Subcutaneous abdominal adipose tissue (tissue), 5 donors: ENCODE data around the gene PAX2.
"Not testable (repeated sequence)": the region's sequence is repeated elsewhere in the genome, so short reads cannot be mapped to it uniquely, and the experiment has no call there.

Experiments used
- H3K27ac ChIP-seq: one replicate; pipeline ENCODE4 v1.7.0; 2013; ENCODE audit warnings: low read depth, mild to moderate bottlenecking, inconsistent platforms, low read length, moderate library complexity
- H3K27me3 ChIP-seq, 5 donors: one replicate each; pipeline ENCODE4 v1.7.0; 2013; ENCODE audit warnings: low read length in 5 of 5, inconsistent platforms in 1 of 5; ENCODE audit not compliant: control insufficient read depth in 5 of 5, insufficient read depth in 4 of 5
- H3K36me3 ChIP-seq, 5 donors: one replicate each; pipeline ENCODE4 v1.7.0; 2013; ENCODE audit warnings: low read length in 5 of 5; ENCODE audit not compliant: control insufficient read depth in 5 of 5, insufficient read depth in 5 of 5
- H3K4me1 ChIP-seq, 5 donors: one replicate each; pipeline ENCODE4 v1.7.0; 2013; ENCODE audit warnings: low read length in 5 of 5, mild to moderate bottlenecking in 3 of 5, moderate library complexity in 1 of 5; ENCODE audit not compliant: control insufficient read depth in 5 of 5, insufficient read depth in 5 of 5
- H3K4me3 ChIP-seq, 5 donors: one replicate each; pipeline ENCODE4 v1.7.0; 2013; ENCODE audit warnings: low read length in 5 of 5, low read depth in 1 of 5
- H3K9ac ChIP-seq, 5 donors: one replicate each; pipeline ENCODE4 v1.7.0; 2013; ENCODE audit warnings: low read length in 5 of 5, mild to moderate bottlenecking in 4 of 5, moderate library complexity in 3 of 5
- H3K9me3 ChIP-seq, 5 donors: one replicate each; pipeline ENCODE4 v1.7.0; 2013; ENCODE audit warnings: low read length in 5 of 5; ENCODE audit not compliant: control insufficient read depth in 5 of 5
- donor health status: healthy.
- donor health status: healthy.
- donor health status: healthy.
- donor health status: healthy.
- donor health status: healthy.

Gene PAX2

DNA sequence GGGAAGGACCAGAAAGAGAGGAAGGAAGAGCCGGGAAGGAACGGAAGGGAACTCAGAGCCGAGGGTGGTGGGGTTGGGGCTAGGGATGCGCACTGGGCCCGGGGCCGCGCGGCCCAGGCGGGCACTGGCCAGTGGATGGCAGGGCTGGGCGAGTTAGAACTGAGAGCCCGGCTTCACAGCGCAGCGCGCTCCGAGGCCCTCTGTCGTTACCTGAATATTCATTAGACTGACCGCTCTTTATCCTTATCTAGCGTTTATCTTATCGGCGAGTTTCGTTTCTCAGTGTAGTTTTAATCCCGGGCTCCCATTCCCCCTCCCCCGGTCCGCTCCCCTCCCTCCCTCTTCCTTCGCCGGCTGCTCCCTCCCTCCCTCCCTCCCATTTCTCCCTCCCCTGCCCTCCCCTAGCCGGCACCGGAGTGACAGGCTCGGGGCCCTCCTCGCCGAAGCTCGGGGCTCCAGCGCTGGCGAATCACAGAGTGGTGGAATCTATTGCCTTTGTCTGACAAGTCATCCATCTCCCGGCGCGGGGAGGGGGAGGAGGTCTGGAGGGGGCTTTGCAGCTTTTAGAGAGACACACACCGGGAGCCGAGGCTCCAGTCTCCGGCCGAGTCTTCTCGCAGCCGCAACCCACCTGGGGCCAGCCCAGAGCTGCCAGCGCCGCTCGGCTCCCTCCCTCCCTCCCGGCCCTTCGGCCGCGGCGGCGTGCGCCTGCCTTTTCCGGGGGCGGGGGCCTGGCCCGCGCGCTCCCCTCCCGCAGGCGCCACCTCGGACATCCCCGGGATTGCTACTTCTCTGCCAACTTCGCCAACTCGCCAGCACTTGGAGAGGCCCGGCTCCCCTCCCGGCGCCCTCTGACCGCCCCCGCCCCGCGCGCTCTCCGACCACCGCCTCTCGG lies at the start of gene PAX2:
Gene PAX2 (plus strand): TSS at position 596 of the 895 bp plus-strand sequence. CDS start 679 bp downstream, outside the sequence.
- peaks cover 79 to 94% (median 84%) of the 10 kb centered on the region in 5 donors for H3K27me3 ChIP-seq
- H3K27ac ChIP-seq, result no peak within 1 kb of the TSS
- no peak within 1 kb of the TSS for H3K9ac ChIP-seq
- no peaks in the 10 kb centered on the region for H3K36me3 ChIP-seq
- H3K9me3 ChIP-seq, result no peaks in the 10 kb centered on the region
- H3K4me3 ChIP-seq, result peak within 1 kb of the TSS in 2 of 5 donors; percentile 11 to 16
- peaks cover 0 to 49% (median 29%) of the 10 kb centered on the region in 5 donors for H3K4me1 ChIP-seq

GRCh38 chr10:100696477-100696901 lies 48.9 kb upstream of the PAX2 start:
- Histone ChIP-seq H3K9ac (no peak overlapping the region), H3K4me1 (no peaks in the 10 kb centered on the region), H3K9me3 (no peaks in the 10 kb centered on the region), H3K27ac (no peak overlapping the region), H3K4me3 (no peak overlapping the region), H3K36me3 (no peaks in the 10 kb centered on the region), H3K27me3 (peaks cover 0 to 15% (median 8%) of the 10 kb centered on the region in 5 donors)

GRCh38 chr10:100697070-100697469 lies 48.3 kb upstream of the PAX2 start:
- H3K9me3 ChIP-seq, result no peaks in the 10 kb centered on the region
- H3K36me3 ChIP-seq, result no peaks in the 10 kb centered on the region
- H3K4me1 ChIP-seq, result no peaks in the 10 kb centered on the region
- peaks cover 0 to 15% (median 8%) of the 10 kb centered on the region in 5 donors for H3K27me3 ChIP-seq
- no peak overlapping the region for H3K27ac ChIP-seq
- no peak overlapping the region for H3K9ac ChIP-seq
- no peak overlapping the region for H3K4me3 ChIP-seq

DNA sequence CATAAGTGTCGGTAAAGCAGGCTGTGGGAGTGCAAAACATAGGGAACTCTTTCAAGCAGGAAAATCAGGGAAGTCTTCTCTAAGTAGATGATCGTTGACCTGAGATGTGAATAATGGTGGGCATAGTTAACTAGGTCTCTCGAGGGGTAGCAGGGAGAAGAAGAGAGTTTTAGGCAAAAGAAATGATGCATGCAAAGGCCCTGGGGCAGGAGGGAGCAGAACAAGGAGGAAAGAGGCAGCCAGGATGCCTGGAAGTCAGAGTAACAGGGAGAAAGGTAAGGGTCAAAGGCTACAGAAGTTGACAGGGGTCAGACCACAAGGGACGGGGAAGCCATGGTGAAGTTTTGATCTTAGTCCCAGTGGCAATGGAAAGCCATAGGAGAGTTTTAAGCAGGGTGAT lies 47.8 kb upstream of the PAX2 start:
- Histone ChIP-seq H3K27ac (no peak overlapping the region), H3K4me1 (no peaks in the 10 kb centered on the region), H3K27me3 (peaks cover 0 to 15% (median 8%) of the 10 kb centered on the region in 5 donors), H3K9me3 (no peaks in the 10 kb centered on the region), H3K36me3 (no peaks in the 10 kb centered on the region), H3K4me3 (no peak overlapping the region), H3K9ac (no peak overlapping the region)

GRCh38 chr10:100701704-100702103 lies 43.7 kb upstream of the PAX2 start:
- H3K27ac ChIP-seq, H3K4me1 ChIP-seq, H3K9me3 ChIP-seq, H3K9ac ChIP-seq, H3K4me3 ChIP-seq, H3K36me3 ChIP-seq: not testable (repeated sequence)
- peaks cover 3 to 19% (median 11%) of the 10 kb centered on the region in 5 donors for H3K27me3 ChIP-seq

- Histone ChIP-seq H3K27ac (no peak overlapping the region), H3K9me3 (no peaks in the 10 kb centered on the region), H3K9ac (no peak overlapping the region), H3K4me1 (peaks cover 0 to 2% (median 2%) of the 10 kb centered on the region in 5 donors), H3K36me3 (no peaks in the 10 kb centered on the region), H3K4me3 (no peak overlapping the region), H3K27me3 (peaks cover 12 to 35% (median 21%) of the 10 kb centered on the region in 5 donors)
These were observed 40.2 kb upstream of the PAX2 start for GRCh38 chr10:100705139-100705538.

GRCh38 chr10:100707261-100707848 lies 38.0 kb upstream of the PAX2 start:
- peaks cover 23 to 52% (median 37%) of the 10 kb centered on the region in 5 donors for H3K27me3 ChIP-seq
- no peaks in the 10 kb centered on the region for H3K9me3 ChIP-seq
- peaks cover 0 to 5% (median 4%) of the 10 kb centered on the region in 5 donors for H3K4me1 ChIP-seq
- H3K4me3 ChIP-seq, result no peak overlapping the region
- no peak overlapping the region for H3K9ac ChIP-seq
- no peak overlapping the region for H3K27ac ChIP-seq
- H3K36me3 ChIP-seq, result no peaks in the 10 kb centered on the region

- Histone ChIP-seq H3K9ac (no peak overlapping the region), H3K36me3 (no peaks in the 10 kb centered on the region), H3K9me3 (no peaks in the 10 kb centered on the region), H3K4me3 (peak overlapping the region in 1 of 5 donors; percentile 23), H3K27me3 (peaks cover 21 to 67% (median 52%) of the 10 kb centered on the region in 5 donors), H3K4me1 (peaks cover 0 to 12% (median 7%) of the 10 kb centered on the region in 5 donors), H3K27ac (no peak overlapping the region)
These were observed 36.0 kb upstream of the PAX2 start for GRCh38 chr10:100709146-100710082.

DNA sequence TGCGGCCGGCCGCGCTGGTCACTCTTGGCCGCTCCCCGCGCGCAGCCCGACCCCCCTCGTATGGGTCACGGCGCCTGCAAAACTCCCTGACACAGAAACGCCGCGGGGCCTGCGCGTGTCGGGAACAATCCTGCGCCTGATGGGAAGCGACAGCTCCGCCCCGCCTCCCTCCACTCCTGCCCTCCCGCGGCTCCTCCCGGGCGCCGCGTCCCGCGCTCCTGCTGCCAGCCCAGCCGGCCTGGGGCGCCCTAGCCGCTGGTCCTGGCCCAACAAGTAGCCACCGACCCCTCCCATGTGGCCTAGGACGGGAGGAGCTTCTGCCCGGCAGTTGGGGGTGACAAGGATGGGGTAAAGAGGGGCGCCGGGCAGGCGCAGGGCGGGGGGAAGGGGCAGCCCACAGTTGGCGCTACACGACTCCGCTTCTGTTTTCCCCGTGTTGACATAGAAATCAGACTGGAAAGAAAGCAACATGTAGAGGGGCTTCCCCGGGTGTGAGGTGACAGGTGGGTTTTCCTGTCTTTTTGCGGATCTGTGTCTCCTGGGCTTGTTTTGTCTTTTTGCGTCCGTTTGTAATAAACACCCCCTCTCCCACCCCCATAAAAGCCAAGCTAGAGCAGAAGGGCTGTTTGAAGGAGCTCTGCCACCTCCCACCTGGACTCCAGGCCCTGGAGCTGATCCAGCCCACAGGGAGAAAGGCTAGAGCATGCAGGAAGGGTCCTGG lies 35.1 kb upstream of the PAX2 start:
- H3K27ac ChIP-seq, result no peak overlapping the region
- peaks cover 0 to 12% (median 9%) of the 10 kb centered on the region in 5 donors for H3K4me1 ChIP-seq
- H3K4me3 ChIP-seq, result peak overlapping the region in 1 of 5 donors; percentile 23
- no peaks in the 10 kb centered on the region for H3K36me3 ChIP-seq
- peaks cover 24 to 73% (median 61%) of the 10 kb centered on the region in 5 donors for H3K27me3 ChIP-seq
- no peak overlapping the region for H3K9ac ChIP-seq
- H3K9me3 ChIP-seq, result peaks cover 0 to 5% (median 0%) of the 10 kb centered on the region in 5 donors
